NCI-H2029 treated with DMSO at 0.1 percent for 48 hours (cell line): ENCODE measurements around the gene MIOS.

Source experiments
- DNase-seq: peaks from one replicate; lab custom pipeline; 2025; lab: John Stamatoyannopoulos, UW

The MIOS gene

GRCh38 chr7:7566651-7567611 lies at the start of gene MIOS:
Gene MIOS, plus strand, starts transcription at chr7:7566884. Its CDS starts 5,592 bp downstream, at chr7:7572476.
- DNase-seq = peak; percentile 22

GRCh38 chr7:7517754-7518153 lies 48.9 kb upstream of the MIOS start:
- no peak for DNase-seq

- no peak for DNase-seq
Measured at GRCh38 chr7:7519056-7519455, 47.6 kb upstream of the MIOS start.

GRCh38 chr7:7519528-7519927 lies 47.2 kb upstream of the MIOS start:
- no peak for DNase-seq

GRCh38 chr7:7521259-7521658 lies 45.4 kb upstream of the MIOS start:
- no peak for DNase-seq

GRCh38 chr7:7522421-7522820 lies 44.3 kb upstream of the MIOS start:
- no peak for DNase-seq

- DNase-seq = no peak
Measured at GRCh38 chr7:7524121-7524520, 42.6 kb upstream of the MIOS start.

- DNase-seq = no peak
Measured at GRCh38 chr7:7526006-7526405, 40.7 kb upstream of the MIOS start.

GRCh38 chr7:7527047-7527446 lies 39.6 kb upstream of the MIOS start:
- DNase-seq = no peak

GRCh38 chr7:7529328-7529727 lies 37.4 kb upstream of the MIOS start:
- DNase-seq = peak; percentile 98

GRCh38 chr7:7533831-7534430 lies 32.8 kb upstream of the MIOS start:
- no peak for DNase-seq

GRCh38 chr7:7535691-7536090 lies 31.0 kb upstream of the MIOS start, which contains the start of gene COL28A1:
Gene COL28A1, minus strand, starts transcription at chr7:7535873. Its CDS starts 2,998 bp downstream, at chr7:7532875.
- DNase-seq = no peak

GRCh38 chr7:7536396-7537019 lies 30.2 kb upstream of the MIOS start:
- DNase-seq = peak; percentile 79

- no peak for DNase-seq
Measured at GRCh38 chr7:7537711-7538110, 29.0 kb upstream of the MIOS start.

- DNase-seq = no peak
Measured at GRCh38 chr7:7539152-7539551, 27.5 kb upstream of the MIOS start.

GRCh38 chr7:7539711-7540110 lies 27.0 kb upstream of the MIOS start:
- no peak for DNase-seq

GRCh38 chr7:7542251-7542835 lies 24.3 kb upstream of the MIOS start:
- DNase-seq = no peak

- DNase-seq = no peak
Measured at GRCh38 chr7:7548407-7548806, 18.3 kb upstream of the MIOS start.

GRCh38 chr7:7550663-7551062 lies 16.0 kb upstream of the MIOS start:
- no peak for DNase-seq

- no peak for DNase-seq
Measured at GRCh38 chr7:7552199-7552598, 14.5 kb upstream of the MIOS start.

GRCh38 chr7:7553386-7553785 lies 13.3 kb upstream of the MIOS start:
- DNase-seq = no peak

GRCh38 chr7:7554021-7554432 lies 12.7 kb upstream of the MIOS start:
- no peak for DNase-seq
